Measurements from ENCODE around the gene IGFBP4.
A peak's percentile ranks its signal among the peaks of the same experiment; 100 is the strongest.
"Not testable (repeated sequence)": the region's sequence is repeated elsewhere in the genome, so short reads cannot be mapped to it uniquely, and the experiment has no call there.

The IGFBP4 gene

GRCh38 chr17:40410082-40410481 is 33.2 kb upstream of the IGFBP4 start:
- TF ChIP-seq CTCF (IDR thresholded peaks at IDR 0.05; ENCODE audit: insufficient read depth, low read length, missing control alignments), result no peak
- DNase-seq (ENCODE audit: low read depth, low spot score), result no peak
- CTCF ChIA-PET, result interaction anchor here (0.7 to 14.9 kb wide), 6 partner anchors 6 to 209 kb away, joined by 3 to 226 read pairs (median 4); no protein-coding TSS in a partner anchor
- POLR2A ChIA-PET, result no interaction called here
- H3K4me3 ChIP-seq (ENCODE audit: low read depth, low read length), result no peak overlapping the region

DNA sequence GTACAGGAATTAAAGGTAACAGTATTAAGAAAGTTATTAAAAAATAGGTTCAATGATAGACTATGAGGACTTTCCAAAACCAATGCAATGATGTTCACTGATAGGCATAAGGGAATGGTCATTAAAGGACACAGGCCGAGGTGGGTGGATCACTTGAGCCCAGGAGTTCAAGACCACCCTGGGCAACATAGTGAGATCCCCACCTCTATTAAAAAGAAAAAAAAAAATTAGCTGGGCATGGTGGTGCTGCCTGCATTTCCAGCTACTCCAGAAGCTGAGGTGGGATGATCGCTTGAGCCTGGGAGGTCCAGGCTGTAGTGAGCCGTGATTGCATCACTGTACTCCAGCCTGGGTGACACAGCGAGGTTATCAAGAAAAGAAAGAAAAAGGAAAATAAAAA is 31.4 kb upstream of the IGFBP4 start:
- POLR2A ChIA-PET, result no interaction called here
- no peak for TF ChIP-seq CTCF (IDR thresholded peaks at IDR 0.05; ENCODE audit: insufficient read depth, low read length, missing control alignments)
- H3K4me3 ChIP-seq (ENCODE audit: low read depth, low read length), result no peak overlapping the region
- no peak for DNase-seq (ENCODE audit: low read depth, low spot score)
- CTCF ChIA-PET, result interaction anchor here (0.9 to 14.9 kb wide), 14 partner anchors 8 to 193 kb away, joined by 3 to 226 read pairs (median 4); partner anchors contain the start of gene GJD3

GRCh38 chr17:40412880-40413279 is 30.4 kb upstream of the IGFBP4 start:
- no peak for TF ChIP-seq CTCF (IDR thresholded peaks at IDR 0.05; ENCODE audit: insufficient read depth, low read length, missing control alignments)
- ChIA-PET CTCF (interaction anchor here (0.9 to 14.9 kb wide), 13 partner anchors 9 to 122 kb away, joined by 3 to 226 read pairs (median 4); no protein-coding TSS in a partner anchor), POLR2A (no interaction called here)

GRCh38 chr17:40414312-40414711 is 28.9 kb upstream of the IGFBP4 start:
- POLR2A ChIA-PET, result not testable (repeated sequence)

More at GRCh38 chr17:40412880-40413279, 30.4 kb upstream of the IGFBP4 start:
- H3K4me3 ChIP-seq (ENCODE audit: low read depth, low read length), result no peak overlapping the region
- DNase-seq (ENCODE audit: low read depth, low spot score), result no peak

DNA sequence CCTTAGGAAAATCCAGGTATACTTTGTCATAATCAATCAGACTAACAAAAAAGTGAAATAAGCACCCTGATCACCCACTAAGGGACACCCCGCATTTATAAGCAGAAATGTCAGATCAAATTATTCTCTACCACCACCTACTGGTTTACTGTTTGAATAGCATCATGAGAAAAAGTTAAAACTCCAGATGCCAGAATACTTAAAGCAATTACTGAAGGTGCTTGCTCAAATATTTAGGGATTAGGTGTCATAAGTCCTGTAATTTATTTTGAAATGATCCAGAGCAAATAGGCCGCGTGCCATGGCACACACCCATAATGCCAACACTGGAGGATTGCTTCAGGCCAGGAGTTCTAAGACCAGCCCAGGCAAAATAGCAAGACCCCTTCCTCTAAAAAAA is 27.9 kb upstream of the IGFBP4 start:
- CTCF ChIA-PET, result interaction anchor here (0.6 to 14.9 kb wide), 44 partner anchors 9 to 240 kb away, joined by 3 to 226 read pairs (median 4); partner anchors contain the start of gene CDC6
- DNase-seq (ENCODE audit: low read depth, low spot score), result no peak
- POLR2A ChIA-PET, result interaction anchor here (0.6 to 1.4 kb wide), 2 partner anchors 60 to 100 kb away, joined by 4 to 6 read pairs; no protein-coding TSS in a partner anchor
- no peak overlapping the region for H3K4me3 ChIP-seq (ENCODE audit: low read depth, low read length)
- TF ChIP-seq CTCF (IDR thresholded peaks at IDR 0.05; ENCODE audit: insufficient read depth, low read length, missing control alignments), result peak; percentile 31

More at GRCh38 chr17:40414312-40414711, 28.9 kb upstream of the IGFBP4 start:
- H3K4me3 ChIP-seq (ENCODE audit: low read depth, low read length); DNase-seq (ENCODE audit: low read depth, low spot score): not testable (repeated sequence)
- CTCF ChIA-PET, result interaction anchor here (0.6 to 14.9 kb wide), 22 partner anchors 10 to 146 kb away, joined by 3 to 226 read pairs (median 8); no protein-coding TSS in a partner anchor

DNA sequence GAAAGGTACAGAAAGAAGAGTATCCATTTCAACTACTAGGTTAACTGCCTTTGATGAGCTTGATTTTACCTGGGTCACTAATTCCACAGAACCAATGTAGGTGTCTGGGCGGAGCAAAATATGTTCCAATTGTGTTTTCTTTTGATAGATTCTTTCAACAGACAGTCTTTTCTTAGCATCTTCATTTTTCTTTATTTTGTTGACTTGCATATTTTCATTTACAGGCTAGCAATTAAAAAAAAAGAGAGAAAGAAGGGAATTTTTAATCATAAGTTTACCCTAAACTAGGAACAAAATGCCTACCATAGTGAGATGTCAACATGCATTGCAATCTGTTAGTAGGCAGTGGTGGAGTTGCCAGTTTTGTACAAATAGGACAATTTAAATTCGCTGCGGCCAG is 26.6 kb upstream of the IGFBP4 start:
- no peak for TF ChIP-seq CTCF (IDR thresholded peaks at IDR 0.05; ENCODE audit: insufficient read depth, low read length, missing control alignments)
- no peak for DNase-seq (ENCODE audit: low read depth, low spot score)
- H3K4me3 ChIP-seq (ENCODE audit: low read depth, low read length), result peak overlapping the region; percentile 81
- POLR2A ChIA-PET, result interaction anchor here (1.4 to 1.7 kb wide), 2 partner anchors 59 to 1272 kb away, joined by 5 to 6 read pairs; partner anchors contain the start of gene EIF1
- CTCF ChIA-PET, result interaction anchor here (0.6 to 14.9 kb wide), 25 partner anchors 8 to 214 kb away, joined by 3 to 226 read pairs (median 5); no protein-coding TSS in a partner anchor
